Peyer's patch (tissue), 4 donors: ENCODE data around the gene PHF23. TPM values are rescaled to one million over a fixed set of nuclear protein-coding genes. Genes with fewer than 3 reads are reported as not detected.

Source experiments
- DNase-seq, 3 donors: peaks; one replicate each; pipeline ENCODE4 v3.0.0-alpha.2; 2017 to 2019
- H3K27ac ChIP-seq, 4 donors: fragments of 200-600 bp; sonication (generic); one replicate each; pipeline ENCODE4 v1.5.1; 2016 to 2019
- H3K27me3 ChIP-seq, 2 donors: fragments of 200-600 bp; sonication (generic); one replicate each; pipeline ENCODE4 v1.5.1; 2019
- H3K36me3 ChIP-seq, 3 donors: fragments of 200-600 bp; sonication (generic); one replicate each; pipeline ENCODE4 v1.5.1; 2016 to 2019
- H3K4me1 ChIP-seq, 4 donors: fragments of 200-600 bp; sonication (generic); one replicate each; pipeline ENCODE4 v1.5.1; 2016 to 2019
- H3K4me3 ChIP-seq, 4 donors: fragments of 200-600 bp; sonication (generic); 1 replicate in 3 of 4; 2 replicates in 1 of 4; pipeline ENCODE4 v1.5.1; 2016 to 2019; ENCODE audit warnings: mild to moderate bottlenecking in 1 of 4
- H3K9me3 ChIP-seq, 4 donors: fragments of 200-600 bp; sonication (generic); one replicate each; pipeline ENCODE4 v1.5.1; 2016 to 2019; ENCODE audit warnings: mild to moderate bottlenecking in 1 of 4
- CTCF ChIP-seq, 6 experiments: fragments of 450-650 bp in 4 of 6; fragments of 200-600 bp in 2 of 6; sonication (generic) in 1 of 6; IDR thresholded peaks; one replicate each; pipeline ENCODE4 v1.5.1; 2017 to 2019; ENCODE audit warnings: antibody characterized with exemption in 6 of 6, mild to moderate bottlenecking in 3 of 6, moderate library complexity in 1 of 6
- POLR2A ChIP-seq, 2 donors: fragments of 450-650 bp; IDR thresholded peaks; one replicate each; pipeline ENCODE4 v1.5.1; 2017; ENCODE audit warnings: antibody characterized with exemption in 2 of 2, mild to moderate bottlenecking in 2 of 2, moderate library complexity in 2 of 2
- total RNA-seq, 4 donors: library from RNA; depleted of rRNA; stranded (reverse); fragments of >200 nt; gene quantifications; one replicate each; pipeline ENCODE4 v1.1.0, GENCODE V29; 2016

The PHF23 gene
- total RNA-seq, 4 donors from 2014 or later = 22.2 to 38.8 (median 35.1) TPM

- Histone ChIP-seq H3K4me3 (peak overlapping the region; percentile 32 to 52 (median 50)), H3K27ac (peak overlapping the region; percentile 15 to 72 (median 58)), H3K27me3 (no peaks in the 10 kb centered on the region), H3K4me1 (peaks cover 0 to 6% (median 1%) of the 10 kb centered on the region in 4 donors), H3K9me3 (no peaks in the 10 kb centered on the region), H3K36me3 (peaks cover 0 to 10% (median 0%) of the 10 kb centered on the region in 3 donors)
- no peak for DNase-seq
- no peak for TF ChIP-seq CTCF (IDR thresholded peaks at IDR 0.05)
- TF ChIP-seq POLR2A (IDR thresholded peaks at IDR 0.05) = no peak
These were observed 34.9 kb downstream of the PHF23 start for GRCh38 chr17:7204336-7204735.

- no peak overlapping the region for H3K27ac ChIP-seq
- H3K4me1 ChIP-seq = peaks cover 0 to 6% (median 1%) of the 10 kb centered on the region in 4 donors
- TF ChIP-seq POLR2A (IDR thresholded peaks at IDR 0.05) (no peak), CTCF (IDR thresholded peaks at IDR 0.05) (no peak)
- no peak for DNase-seq
- H3K27me3 ChIP-seq = no peaks in the 10 kb centered on the region
- H3K36me3 ChIP-seq = peaks cover 0 to 10% (median 0%) of the 10 kb centered on the region in 3 donors
- no peak overlapping the region for H3K4me3 ChIP-seq
- H3K9me3 ChIP-seq = no peaks in the 10 kb centered on the region
These were observed 35.9 kb downstream of the PHF23 start for GRCh38 chr17:7203391-7203790.

- Histone ChIP-seq H3K27ac (no peak overlapping the region), H3K27me3 (no peaks in the 10 kb centered on the region), H3K36me3 (peaks cover 0 to 21% (median 0%) of the 10 kb centered on the region in 3 donors), H3K4me1 (no peaks in the 10 kb centered on the region), H3K9me3 (no peaks in the 10 kb centered on the region), H3K4me3 (no peak overlapping the region)
- peak in 1 of 3 donors; percentile 37 for DNase-seq
- TF ChIP-seq POLR2A (IDR thresholded peaks at IDR 0.05) (no peak), CTCF (IDR thresholded peaks at IDR 0.05) (no peak)
These were observed 42.4 kb downstream of the PHF23 start for GRCh38 chr17:7196651-7197401.

- peaks cover 0 to 21% (median 0%) of the 10 kb centered on the region in 3 donors for H3K36me3 ChIP-seq
- H3K27me3 ChIP-seq = no peaks in the 10 kb centered on the region
- TF ChIP-seq CTCF (IDR thresholded peaks at IDR 0.05) (no peak), POLR2A (IDR thresholded peaks at IDR 0.05) (no peak)
- H3K9me3 ChIP-seq = no peaks in the 10 kb centered on the region
- H3K27ac ChIP-seq = no peak overlapping the region
- DNase-seq = no peak
- no peak overlapping the region for H3K4me3 ChIP-seq
- no peaks in the 10 kb centered on the region for H3K4me1 ChIP-seq
These were observed 43.3 kb downstream of the PHF23 start for GRCh38 chr17:7195971-7196370.

GRCh38 chr17:7192271-7192937, 46.9 kb downstream of the PHF23 start:
- Histone ChIP-seq H3K4me1 (no peaks in the 10 kb centered on the region), H3K36me3 (peaks cover 0 to 21% (median 0%) of the 10 kb centered on the region in 3 donors), H3K4me3 (no peak overlapping the region), H3K9me3 (no peaks in the 10 kb centered on the region), H3K27ac (no peak overlapping the region), H3K27me3 (no peaks in the 10 kb centered on the region)
- DNase-seq = no peak
- no peak for TF ChIP-seq CTCF (IDR thresholded peaks at IDR 0.05)
- TF ChIP-seq POLR2A (IDR thresholded peaks at IDR 0.05) = no peak
